Astrocyte (in vitro differentiated cells and primary cell): ENCODE measurements around the gene RIMBP2. TPM values are rescaled to one million over a fixed set of nuclear protein-coding genes. Genes with fewer than 3 reads are reported as not detected.

Experiments
- DNase-seq: peaks from one replicate; pipeline ENCODE4 v3.0.0-alpha.2; 2010; ENCODE audit warnings: low read depth
- FAIRE-seq: peaks from 2 replicates; lab custom pipeline; 2011; peaks lifted over from hg19 to GRCh38; lab: Jason Lieb, UNC
- H2AFZ ChIP-seq: 2 replicates; pipeline ENCODE4 v1.6.0; 2012; ENCODE audit warnings: low read depth, low read length, inconsistent platforms
- H3K27ac ChIP-seq: 2 replicates; pipeline ENCODE4 v1.5.1; 2011; ENCODE audit warnings: low read depth, low read length, inconsistent platforms
- H3K27me3 ChIP-seq: 2 replicates; pipeline ENCODE4 v1.6.0; 2011; ENCODE audit warnings: low read length, inconsistent platforms; ENCODE audit not compliant: insufficient read depth
- H3K36me3 ChIP-seq: 2 replicates; pipeline ENCODE4 v1.5.1; 2011; ENCODE audit warnings: low read length, inconsistent platforms; ENCODE audit not compliant: insufficient read depth
- H3K4me1 ChIP-seq: 2 replicates; pipeline ENCODE4 v1.5.1; 2011; ENCODE audit warnings: low read length, inconsistent platforms; ENCODE audit not compliant: insufficient read depth
- H3K4me2 ChIP-seq: 2 replicates; pipeline ENCODE4 v1.6.0; 2012; ENCODE audit warnings: low read length, inconsistent platforms
- H3K4me3 ChIP-seq: 2 replicates; pipeline ENCODE4 v1.5.1; 2011; ENCODE audit warnings: low read depth, mild to moderate bottlenecking, low read length, inconsistent platforms; ENCODE audit not compliant: insufficient read depth
- H3K79me2 ChIP-seq: 2 replicates; pipeline ENCODE4 v1.6.0; 2012; ENCODE audit warnings: mild to moderate bottlenecking, low read length, inconsistent platforms; ENCODE audit not compliant: insufficient read depth
- H3K9ac ChIP-seq: 2 replicates; pipeline ENCODE4 v1.6.0; 2012; ENCODE audit warnings: mild to moderate bottlenecking, low read length, inconsistent platforms
- H3K9me3 ChIP-seq: 2 replicates; pipeline ENCODE4 v1.5.1; 2012; ENCODE audit warnings: low read depth, mild to moderate bottlenecking, low read length, inconsistent platforms; ENCODE audit not compliant: insufficient read depth
- H4K20me1 ChIP-seq: 2 replicates; pipeline ENCODE4 v1.6.0; 2012; ENCODE audit warnings: low read length, inconsistent platforms; ENCODE audit not compliant: insufficient read depth
- H3K27ac Mint-ChIP-seq: one replicate; pipeline ENCODE4 v1.8.0; 2021; ENCODE audit warnings: mild to moderate bottlenecking, mixed read lengths; ENCODE audit not compliant: unreplicated experiment
- H3K27me3 Mint-ChIP-seq: one replicate; pipeline ENCODE4 v1.8.0; 2021; ENCODE audit warnings: low read depth, mixed read lengths; ENCODE audit not compliant: unreplicated experiment
- H3K36me3 Mint-ChIP-seq: one replicate; pipeline ENCODE4 v1.8.0; 2021; ENCODE audit warnings: low read depth, mixed read lengths; ENCODE audit not compliant: unreplicated experiment
- H3K4me1 Mint-ChIP-seq: one replicate; pipeline ENCODE4 v1.8.0; 2021; ENCODE audit warnings: low read depth, mixed read lengths; ENCODE audit not compliant: unreplicated experiment
- H3K4me3 Mint-ChIP-seq: one replicate; pipeline ENCODE4 v1.8.0; 2021; ENCODE audit warnings: mild to moderate bottlenecking, moderate library complexity, mixed read lengths; ENCODE audit not compliant: unreplicated experiment
- H3K9me3 Mint-ChIP-seq: one replicate; pipeline ENCODE4 v1.8.0; 2021; ENCODE audit warnings: mild to moderate bottlenecking, mixed read lengths; ENCODE audit not compliant: unreplicated experiment
- CTCF ChIP-seq: IDR thresholded peaks from 2 replicates; pipeline ENCODE4 v1.5.1; 2011; ENCODE audit warnings: low read depth, mild to moderate bottlenecking, inconsistent platforms, low read length, moderate library complexity; ENCODE audit not compliant: insufficient read depth
- EZH2 ChIP-seq: IDR thresholded peaks from 2 replicates; pipeline ENCODE4 v1.6.1; 2012; ENCODE audit warnings: mild to moderate bottlenecking, low read length, inconsistent platforms; ENCODE audit not compliant: insufficient read depth
- total RNA-seq: library from RNA; stranded (reverse); gene quantifications from 2 replicates; pipeline ENCODE4 v1.2.1, GENCODE V29; 2021

RIMBP2 gene
- total RNA-seq, 1 donor from 2014 or later, result 2.2 TPM

GRCh38 chr12:130455161-130455560 is 260.9 kb downstream of the RIMBP2 start:
- Mint-ChIP-seq H3K27ac (no peak overlapping the region), H3K27me3 (peaks cover 4% of the 10 kb centered on the region), H3K4me3 (no peak overlapping the region), H3K4me1 (no peaks in the 10 kb centered on the region), H3K9me3 (no peaks in the 10 kb centered on the region), H3K36me3 (no peaks in the 10 kb centered on the region)
- DNase-seq (no peak), FAIRE-seq (no peak)
- no peaks in the 10 kb centered on the region for H3K36me3 ChIP-seq
- H3K79me2 ChIP-seq, result no peaks in the 10 kb centered on the region
- H3K4me3 ChIP-seq, result no peak overlapping the region
- H3K27ac ChIP-seq, result no peak overlapping the region
- H3K4me1 ChIP-seq, result no peaks in the 10 kb centered on the region
- H3K27me3 ChIP-seq, result no peaks in the 10 kb centered on the region
- H3K9ac ChIP-seq, result no peak overlapping the region
- H2AFZ ChIP-seq, result no peak overlapping the region
- H3K9me3 ChIP-seq, result no peaks in the 10 kb centered on the region
- H4K20me1 ChIP-seq, result no peaks in the 10 kb centered on the region
- no peak overlapping the region for H3K4me2 ChIP-seq
- no peak for TF ChIP-seq CTCF
- no peak for TF ChIP-seq EZH2

GRCh38 chr12:130454296-130454695 is 261.8 kb downstream of the RIMBP2 start:
- H2AFZ ChIP-seq, result no peak overlapping the region
- no peak overlapping the region for H3K27ac ChIP-seq
- H3K4me3 ChIP-seq, result no peak overlapping the region
- Mint-ChIP-seq H3K36me3 (no peaks in the 10 kb centered on the region), H3K4me1 (no peaks in the 10 kb centered on the region), H3K27me3 (peaks cover 4% of the 10 kb centered on the region), H3K9me3 (no peaks in the 10 kb centered on the region), H3K4me3 (no peak overlapping the region), H3K27ac (no peak overlapping the region)
- H3K36me3 ChIP-seq, result no peaks in the 10 kb centered on the region
- FAIRE-seq (no peak), DNase-seq (no peak)
- no peak overlapping the region for H3K9ac ChIP-seq
- no peaks in the 10 kb centered on the region for H4K20me1 ChIP-seq
- H3K4me2 ChIP-seq, result no peak overlapping the region
- H3K27me3 ChIP-seq, result no peaks in the 10 kb centered on the region
- TF ChIP-seq CTCF (no peak), EZH2 (no peak)
- H3K79me2 ChIP-seq, result no peaks in the 10 kb centered on the region
- no peaks in the 10 kb centered on the region for H3K9me3 ChIP-seq
- H3K4me1 ChIP-seq, result no peaks in the 10 kb centered on the region

DNA sequence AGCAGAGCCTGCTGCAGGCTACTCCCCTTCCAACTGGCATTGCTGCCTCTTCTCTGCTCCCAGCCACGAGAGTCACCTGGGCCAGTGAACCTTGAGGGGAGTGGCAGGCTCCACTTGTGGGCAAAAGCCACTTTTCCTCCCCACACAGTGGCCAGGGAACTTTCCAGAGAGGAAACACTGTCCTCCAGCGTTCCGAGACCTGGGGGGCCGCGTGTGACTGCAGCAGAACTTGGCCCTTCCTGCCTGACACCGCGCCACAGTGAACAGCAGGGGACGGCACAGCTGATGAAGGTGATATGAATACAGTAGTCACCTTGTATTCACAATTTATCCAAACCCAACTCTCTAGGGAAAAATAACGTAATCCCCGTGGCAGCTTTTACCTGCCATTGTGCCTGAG is 263.6 kb downstream of the RIMBP2 start:
- no peaks in the 10 kb centered on the region for H4K20me1 ChIP-seq
- H3K4me3 ChIP-seq, result no peak overlapping the region
- DNase-seq (no peak), FAIRE-seq (no peak)
- H3K27me3 ChIP-seq, result no peaks in the 10 kb centered on the region
- no peaks in the 10 kb centered on the region for H3K4me1 Mint-ChIP-seq
- no peak overlapping the region for H3K9ac ChIP-seq
- no peak overlapping the region for H2AFZ ChIP-seq
- no peak for TF ChIP-seq EZH2
- no peak for TF ChIP-seq CTCF
- H3K4me1 ChIP-seq, result no peaks in the 10 kb centered on the region
- no peaks in the 10 kb centered on the region for H3K36me3 ChIP-seq
- H3K36me3 Mint-ChIP-seq, result no peaks in the 10 kb centered on the region
- no peak overlapping the region for H3K4me3 Mint-ChIP-seq
- no peaks in the 10 kb centered on the region for H3K79me2 ChIP-seq
- H3K27ac Mint-ChIP-seq, result no peak overlapping the region
- H3K9me3 ChIP-seq, result no peaks in the 10 kb centered on the region
- peaks cover 5% of the 10 kb centered on the region for H3K9me3 Mint-ChIP-seq
- peaks cover 9% of the 10 kb centered on the region for H3K27me3 Mint-ChIP-seq
- no peak overlapping the region for H3K27ac ChIP-seq
- no peak overlapping the region for H3K4me2 ChIP-seq
